Endothelial cell (in vitro differentiated cells): ENCODE results near the gene DUOX2. TPM values are rescaled to one million over a fixed set of nuclear protein-coding genes. Genes with fewer than 3 reads are reported as not detected.
"Not testable (repeated sequence)": the region's sequence is repeated elsewhere in the genome, so short reads cannot be mapped to it uniquely, and the experiment has no call there.

ENCODE experiments used
- DNase-seq: peaks from one replicate; pipeline ENCODE4 v3.0.0; 2021; ENCODE audit warnings: low spot score
- H3K27ac Mint-ChIP-seq: one replicate; pipeline ENCODE4 v1.8.0; 2021; ENCODE audit warnings: mixed read lengths, inconsistent platforms; ENCODE audit not compliant: unreplicated experiment
- H3K27me3 Mint-ChIP-seq: one replicate; pipeline ENCODE4 v1.8.0; 2021; ENCODE audit warnings: mild to moderate bottlenecking, moderate library complexity, mixed read lengths, inconsistent platforms; ENCODE audit not compliant: unreplicated experiment
- H3K36me3 Mint-ChIP-seq: one replicate; pipeline ENCODE4 v1.8.0; 2021; ENCODE audit warnings: mild to moderate bottlenecking, low read depth, mixed read lengths, inconsistent platforms; ENCODE audit not compliant: unreplicated experiment
- H3K4me1 Mint-ChIP-seq: one replicate; pipeline ENCODE4 v1.8.0; 2021; ENCODE audit warnings: mild to moderate bottlenecking, mixed read lengths, inconsistent platforms; ENCODE audit not compliant: unreplicated experiment
- H3K4me3 Mint-ChIP-seq: one replicate; pipeline ENCODE4 v1.8.0; 2021; ENCODE audit warnings: mild to moderate bottlenecking, mixed read lengths, inconsistent platforms; ENCODE audit not compliant: unreplicated experiment
- H3K9me3 Mint-ChIP-seq: one replicate; pipeline ENCODE4 v1.8.0; 2021; ENCODE audit warnings: mixed read lengths, inconsistent platforms; ENCODE audit not compliant: unreplicated experiment
- CTCF ChIP-seq: fragments of 200-600 bp; sonication (generic); IDR thresholded peaks from one replicate; pipeline ENCODE4 v1.5.0; 2021; ENCODE audit warnings: antibody characterized with exemption; ENCODE audit not compliant: unreplicated experiment
- total RNA-seq: library from RNA; stranded (reverse); fragmentation: NEBNext Ultra II Directional; extraction: Animal tissue kit (Norgen Biotek cat#: 25700); gene quantifications from one replicate; pipeline ENCODE4 v1.2.1, GENCODE V29; 2021; ENCODE audit not compliant: unreplicated experiment

DUOX2 gene
- total RNA-seq, 1 donor from 2014 or later = 1.2 TPM

- peaks cover 7% of the 10 kb centered on the region for H3K36me3 Mint-ChIP-seq
- no peak overlapping the region for H3K27ac Mint-ChIP-seq
- H3K27me3 Mint-ChIP-seq = peaks cover 2% of the 10 kb centered on the region
- no peak for DNase-seq
- no peak for TF ChIP-seq CTCF
- H3K4me3 Mint-ChIP-seq = no peak overlapping the region
- H3K9me3 Mint-ChIP-seq = no peaks in the 10 kb centered on the region
- peaks cover 7% of the 10 kb centered on the region for H3K4me1 Mint-ChIP-seq
These were observed 49.6 kb downstream of the DUOX2 start for GRCh38 chr15:45064386-45064785.

GRCh38 chr15:45062301-45062700, 51.7 kb downstream of the DUOX2 start:
- H3K4me1 Mint-ChIP-seq, H3K27me3 Mint-ChIP-seq, H3K4me3 Mint-ChIP-seq, DNase-seq, H3K9me3 Mint-ChIP-seq: not testable (repeated sequence)
- peaks cover 15% of the 10 kb centered on the region for H3K36me3 Mint-ChIP-seq
- H3K27ac Mint-ChIP-seq = peak overlapping the region; percentile 84

- H3K4me3 Mint-ChIP-seq, H3K4me1 Mint-ChIP-seq, DNase-seq, H3K27ac Mint-ChIP-seq, H3K27me3 Mint-ChIP-seq, H3K9me3 Mint-ChIP-seq: not testable (repeated sequence)
- H3K36me3 Mint-ChIP-seq = peaks cover 15% of the 10 kb centered on the region
These were observed 55.0 kb downstream of the DUOX2 start for GRCh38 chr15:45058690-45059675.

- H3K27ac Mint-ChIP-seq, H3K4me3 Mint-ChIP-seq: not testable (repeated sequence)
- peaks cover 37% of the 10 kb centered on the region for H3K36me3 Mint-ChIP-seq
These were observed 61.3 kb downstream of the DUOX2 start for GRCh38 chr15:45052676-45053075.

GRCh38 chr15:45050587-45050986, 63.4 kb downstream of the DUOX2 start:
- Mint-ChIP-seq H3K27ac (no peak overlapping the region), H3K36me3 (peaks cover 39% of the 10 kb centered on the region), H3K9me3 (no peaks in the 10 kb centered on the region)

More at GRCh38 chr15:45052676-45053075, 61.3 kb downstream of the DUOX2 start:
- not testable (repeated sequence) for H3K9me3 Mint-ChIP-seq, H3K27me3 Mint-ChIP-seq, H3K4me1 Mint-ChIP-seq, DNase-seq

More at GRCh38 chr15:45050587-45050986, 63.4 kb downstream of the DUOX2 start:
- DNase-seq = no peak
- Mint-ChIP-seq H3K4me3 (no peak overlapping the region), H3K4me1 (no peaks in the 10 kb centered on the region), H3K27me3 (no peaks in the 10 kb centered on the region)
- no peak for TF ChIP-seq CTCF
